H1 (cell line): Measurements from ENCODE around the gene CDKL5. TPM values are rescaled to one million over a fixed set of nuclear protein-coding genes. Genes with fewer than 3 reads are reported as not detected.

Source experiments
- CTCF ChIA-PET: fragments of 300-600 bp; sonication (Branson Sonifier 250); formaldehyde crosslinking; loops from one replicate; lab custom pipeline; 2021; ENCODE audit not compliant: partially characterized antibody; lab: Charles Lee
- POLR2A ChIA-PET: fragments of 300-600 bp; sonication (Branson Sonifier 250); formaldehyde crosslinking; loops from one replicate; lab custom pipeline; 2021; ENCODE audit warnings: inconsistent platforms; ENCODE audit not compliant: partially characterized antibody; lab: Charles Lee
- DNase-seq, 2 experiments: peaks; one replicate each; pipeline versions ENCODE4 v3.0.0 to v3.0.0-alpha.2; 2010 to 2022; ENCODE audit warnings: low spot score in 2 of 2, low read depth in 1 of 2, mixed read lengths in 1 of 2
- FAIRE-seq: peaks from 2 replicates; lab custom pipeline; 2011; peaks lifted over from hg19 to GRCh38; lab: Jason Lieb, UNC
- H2AFZ ChIP-seq: 2 replicates; pipeline ENCODE4 v1.8.1; 2012; ENCODE audit warnings: low read length, inconsistent platforms
- H2AK5ac ChIP-seq: 2 replicates; pipeline ENCODE4 v1.6.1; 2013; ENCODE audit warnings: low read depth, low read length
- H2BK120ac ChIP-seq: replicated peaks from 2 replicates; pipeline ENCODE3; 2013; ENCODE audit warnings: low read depth, low read length, inconsistent platforms
- H2BK12ac ChIP-seq: 2 replicates; pipeline ENCODE4 v1.6.1; 2013; ENCODE audit warnings: low read depth, low read length
- H2BK15ac ChIP-seq: 2 replicates; pipeline ENCODE4 v1.6.1; 2013; ENCODE audit warnings: low read length
- H2BK20ac ChIP-seq: 2 replicates; pipeline ENCODE4 v1.6.1; 2013; ENCODE audit warnings: low read length
- H2BK5ac ChIP-seq: 2 replicates; pipeline ENCODE4 v1.6.1; 2013; ENCODE audit warnings: low read depth, low read length
- H3K14ac ChIP-seq: 2 replicates; pipeline ENCODE4 v1.6.1; 2013; ENCODE audit warnings: inconsistent platforms; ENCODE audit not compliant: insufficient read length
- H3K18ac ChIP-seq: 2 replicates; pipeline ENCODE4 v1.6.1; 2013; ENCODE audit warnings: low read length; ENCODE audit errors: extremely low read depth
- H3K23ac ChIP-seq: 2 replicates; pipeline ENCODE4 v1.6.1; 2013; ENCODE audit warnings: inconsistent platforms; ENCODE audit not compliant: insufficient read length
- H3K23me2 ChIP-seq: 2 replicates; pipeline ENCODE4 v1.6.1; 2013; ENCODE audit warnings: low read depth, low read length
- H3K27ac ChIP-seq: 2 replicates; pipeline ENCODE4 v1.6.1; 2011; ENCODE audit warnings: low read depth, low read length, inconsistent platforms
- H3K27me3 ChIP-seq, 4 experiments: replicated peaks in 1 of 4; 1 replicate in 1 of 4; 2 replicates in 3 of 4; pipeline versions ENCODE4 v1.6.1 to v1.8.1; 2011 to 2013; ENCODE audit warnings: low read length in 3 of 4, mild to moderate bottlenecking in 3 of 4, inconsistent platforms in 2 of 4, mixed read lengths in 2 of 4, moderate library complexity in 1 of 4; ENCODE audit not compliant: control insufficient read depth in 3 of 4, insufficient read depth in 3 of 4; ENCODE audit errors: extremely low read depth in 1 of 4
- H3K36me3 ChIP-seq, 4 experiments: 2 replicates each; pipeline versions ENCODE4 v1.6.1 to v1.8.1; 2011 to 2013; ENCODE audit warnings: mild to moderate bottlenecking in 4 of 4, low read length in 3 of 4, moderate library complexity in 2 of 4, control low read depth in 1 of 4, inconsistent platforms in 1 of 4; ENCODE audit not compliant: insufficient read depth in 4 of 4, control insufficient read depth in 2 of 4
- H3K4ac ChIP-seq: replicated peaks from 2 replicates; pipeline ENCODE3; 2013; ENCODE audit warnings: low read length, low read depth, mixed read lengths, inconsistent platforms; ENCODE audit not compliant: insufficient read length
- H3K4me1 ChIP-seq, 4 experiments: replicated peaks in 1 of 4; 1 replicate in 1 of 4; 2 replicates in 3 of 4; pipeline versions ENCODE4 v1.6.1 to v1.8.1; 2011 to 2013; ENCODE audit warnings: low read length in 3 of 4, inconsistent platforms in 2 of 4, mixed read lengths in 1 of 4; ENCODE audit not compliant: insufficient read depth in 4 of 4, control insufficient read depth in 3 of 4
- H3K4me2 ChIP-seq, 2 experiments: 2 replicates each; pipeline versions ENCODE4 v1.6.1 to v1.8.1; 2011 to 2013; ENCODE audit warnings: low read depth in 2 of 2, low read length in 2 of 2, control low read depth in 1 of 2, inconsistent platforms in 1 of 2, mild to moderate bottlenecking in 1 of 2; ENCODE audit not compliant: insufficient read depth in 1 of 2
- H3K4me3 ChIP-seq, 4 experiments: fragments of 200-600, 300-600 bp in 1 of 4; sonication (generic), shearing (Covaris generic), sonication (Bioruptor Twin) in 1 of 4; 2 replicates each; pipeline versions ENCODE4 v1.5.1 to v1.8.1; 2011 to 2016; ENCODE audit warnings: low read length in 4 of 4, low read depth in 3 of 4, control low read depth in 2 of 4, inconsistent platforms in 2 of 4, mild to moderate bottlenecking in 2 of 4, mixed read lengths in 1 of 4, moderate library complexity in 1 of 4; ENCODE audit not compliant: insufficient read depth in 2 of 4; ENCODE audit errors: extremely low read depth in 1 of 4
- H3K56ac ChIP-seq: replicated peaks from 2 replicates; pipeline ENCODE3; 2013; ENCODE audit warnings: low read depth, mild to moderate bottlenecking, mixed read lengths, low read length, inconsistent platforms; ENCODE audit not compliant: insufficient read length
- H3K79me1 ChIP-seq: 2 replicates; pipeline ENCODE4 v1.6.1; 2013; ENCODE audit warnings: low read depth, low read length, control low read depth
- H3K79me2 ChIP-seq, 2 experiments: 2 replicates each; pipeline versions ENCODE4 v1.6.1 to v1.8.1; 2012 to 2013; ENCODE audit warnings: low read length in 2 of 2, mild to moderate bottlenecking in 2 of 2, inconsistent platforms in 1 of 2; ENCODE audit not compliant: insufficient read depth in 2 of 2, control insufficient read depth in 1 of 2
- H3K9ac ChIP-seq, 4 experiments: replicated peaks in 1 of 4; 1 replicate in 1 of 4; 2 replicates in 3 of 4; pipeline versions ENCODE4 v1.6.1 to v1.8.1; 2011 to 2013; ENCODE audit warnings: low read depth in 3 of 4, low read length in 3 of 4, control low read depth in 2 of 4, mild to moderate bottlenecking in 2 of 4, moderate library complexity in 2 of 4, inconsistent platforms in 1 of 4; ENCODE audit errors: extremely low read depth in 1 of 4
- H3K9me3 ChIP-seq, 2 experiments: 2 replicates each; pipeline versions ENCODE4 v1.6.1 to v1.8.1; 2012 to 2013; ENCODE audit warnings: mild to moderate bottlenecking in 2 of 2, moderate library complexity in 2 of 2, control low read depth in 1 of 2, inconsistent platforms in 1 of 2, low read depth in 1 of 2, low read length in 1 of 2, mixed read lengths in 1 of 2; ENCODE audit not compliant: insufficient read depth in 2 of 2
- H4K20me1 ChIP-seq, 2 experiments: replicated peaks in 1 of 2; 2 replicates each; pipeline versions ENCODE3 to v1.8.1; 2011 to 2013; ENCODE audit warnings: inconsistent platforms in 2 of 2, low read length in 2 of 2, mild to moderate bottlenecking in 1 of 2; ENCODE audit not compliant: insufficient read depth in 2 of 2, control insufficient read depth in 1 of 2
- H4K5ac ChIP-seq: 2 replicates; pipeline ENCODE4 v1.6.1; 2013; ENCODE audit warnings: low read length, low read depth, mixed read lengths, inconsistent platforms; ENCODE audit not compliant: insufficient read length
- H4K8ac ChIP-seq: 2 replicates; pipeline ENCODE4 v1.8.0; 2013; ENCODE audit warnings: mild to moderate bottlenecking, moderate library complexity, low read length, inconsistent platforms; ENCODE audit not compliant: insufficient read depth; ENCODE audit errors: extremely low read depth
- H4K91ac ChIP-seq: replicated peaks from 2 replicates; pipeline ENCODE3; 2013; ENCODE audit warnings: low read length, mixed read lengths, inconsistent platforms; ENCODE audit not compliant: insufficient read length
- CHD2 ChIP-seq: IDR thresholded peaks from 2 replicates; pipeline ENCODE4 v1.6.1; 2012; ENCODE audit warnings: low read length, improper control_type of control experiment
- EGR1 ChIP-seq: IDR thresholded peaks from 2 replicates; pipeline ENCODE4 v1.6.1; 2011; ENCODE audit warnings: low read depth, low read length, borderline replicate concordance
- FOSL1 ChIP-seq: IDR thresholded peaks from 2 replicates; pipeline ENCODE4 v1.6.1; 2011; ENCODE audit warnings: mild to moderate bottlenecking, low read depth, low read length, moderate library complexity; ENCODE audit not compliant: insufficient read depth
- JUN ChIP-seq: IDR thresholded peaks from 2 replicates; pipeline ENCODE4 v1.6.1; 2011; ENCODE audit warnings: low read depth, mild to moderate bottlenecking, improper control_type of control experiment, low read length
- NRF1 ChIP-seq: IDR thresholded peaks from 2 replicates; pipeline ENCODE4 v1.6.1; 2011; ENCODE audit warnings: mild to moderate bottlenecking, low read depth, low read length, improper control_type of control experiment
- POU5F1 ChIP-seq: IDR thresholded peaks from 2 replicates; pipeline ENCODE4 v1.6.1; 2011; ENCODE audit warnings: low read depth, mild to moderate bottlenecking, low read length, moderate library complexity
- WGBS, 2 experiments: shearing (Covaris generic) in 1 of 2; methylation state at CpG; one replicate each; pipeline versions ENCODE4 v1.1.6 to v1.1.7; 2013 to 2015; ENCODE audit warnings: low lambda C conversion rate in 2 of 2, mixed read lengths in 2 of 2, inconsistent platforms in 1 of 2, low coverage in 1 of 2, missing lambda C conversion rate in 1 of 2; ENCODE audit not compliant: insufficient replicate concordance in 2 of 2, insufficient coverage in 1 of 2, insufficient read length in 1 of 2; ENCODE audit errors: extremely low coverage in 1 of 2, missing lambda C conversion rate in 1 of 2; 5-methylcytosine and 5-hydroxymethylcytosine counted together
- polyA plus RNA-seq, 7 experiments: library from polyadenylated mRNA; depleted of rRNA in 3 of 7; stranded (reverse) in 5 of 7; unstranded in 2 of 7; fragments of >200 nt in 5 of 7; fragments of 200-250 nt in 2 of 7; gene quantifications; 1 replicate in 5 of 7; 2 replicates in 1 of 7; 4 replicates in 1 of 7; pipeline versions ENCODE4 v1.2.1 to v1.2.3, GENCODE V29; 2011 to 2013; ENCODE audit warnings: missing spikeins in 2 of 7, mixed read lengths in 2 of 7
- total RNA-seq: library from RNA; stranded (reverse); fragmentation: NEBNext Ultra II Directional; extraction: Animal tissue kit (Norgen Biotek cat#: 25700); gene quantifications from 2 replicates; pipeline ENCODE4 v1.2.1, GENCODE V29; 2021

The CDKL5 gene
- total and polyA plus RNA-seq, 2 of the 8 experiments (the other 6 are each of a cell fraction or from before 2014, with no cell fraction given), result 5.5 to 15.6 TPM

- CTCF ChIA-PET, result interaction anchor here (0.6 to 3.5 kb wide), 17 partner anchors 10 to 632 kb away, joined by 3 to 15 read pairs (median 5); partner anchors contain the start of gene PPEF1
- H3K79me1 ChIP-seq, result no peaks in the 10 kb centered on the region
Observed at GRCh38 chrX:18677161-18677869, 251.9 kb downstream of the CDKL5 start.

More at GRCh38 chrX:18677161-18677869, 251.9 kb downstream of the CDKL5 start:
- H4K8ac ChIP-seq, result no peak overlapping the region
- H3K56ac ChIP-seq, result no peak overlapping the region
- H4K91ac ChIP-seq, result no peak overlapping the region
- TF ChIP-seq NRF1, result no peak
- TF ChIP-seq CHD2, result no peak
- no peak for TF ChIP-seq EGR1
- no peak for TF ChIP-seq FOSL1
- TF ChIP-seq POU5F1, result no peak
- no peak for TF ChIP-seq JUN
- H2BK120ac ChIP-seq, result no peak overlapping the region
- no peak for FAIRE-seq
- WGBS, 2 experiments, result 98% methylated on average over 14 of the region's 17 CpGs; no CpG with 5 or more reads in 1 of the 2 experiments
- no peaks in the 10 kb centered on the region; a peak in 1 of 7 replicates for H3K27me3 ChIP-seq
- no peak overlapping the region for H3K18ac ChIP-seq
- H3K36me3 ChIP-seq, result no peaks in the 10 kb centered on the region
- no peaks in the 10 kb centered on the region for H3K79me2 ChIP-seq
- peaks cover 2% of the 10 kb centered on the region; the same call in 1 of the 2 replicates for H3K23me2 ChIP-seq
- H3K9me3 ChIP-seq, result no peaks in the 10 kb centered on the region
- no peak overlapping the region for H2BK20ac ChIP-seq
- no peak overlapping the region for H3K9ac ChIP-seq
- H2AK5ac ChIP-seq, result no peak overlapping the region
- no peak overlapping the region for H2BK12ac ChIP-seq
- DNase-seq, result no peak
- H3K27ac ChIP-seq, result no peak overlapping the region
- no peaks in the 10 kb centered on the region; a peak in 1 of 7 replicates for H3K4me1 ChIP-seq
- no peak overlapping the region for H2AFZ ChIP-seq
- no peak overlapping the region for H3K4ac ChIP-seq
- POLR2A ChIA-PET, result no interaction called here
- H2BK15ac ChIP-seq, result no peak overlapping the region
- H2BK5ac ChIP-seq, result no peak overlapping the region
- H3K4me2 ChIP-seq, result no peak overlapping the region
- H3K23ac ChIP-seq, result no peak overlapping the region
- no peak overlapping the region for H3K4me3 ChIP-seq
- H4K20me1 ChIP-seq, result no peaks in the 10 kb centered on the region
- no peak overlapping the region for H4K5ac ChIP-seq
- H3K14ac ChIP-seq, result no peak overlapping the region
